Lower leg skin (tissue), 4 donors: ENCODE data around the gene ARHGAP22. TPM values are rescaled to one million over a fixed set of nuclear protein-coding genes. Genes with fewer than 3 reads are reported as not detected.

Experiments
- DNase-seq, 2 donors: peaks; one replicate each; pipeline ENCODE4 v3.0.0-alpha.2; 2019; ENCODE audit warnings: low spot score in 2 of 2
- H3K4me3 ChIP-seq: fragments of 200-600 bp; sonication (generic); 2 replicates; pipeline ENCODE4 v1.5.1; 2017; ENCODE audit warnings: mild to moderate bottlenecking, low read depth; ENCODE audit not compliant: poor library complexity, severe bottlenecking
- CTCF ChIP-seq, 3 donors: fragments of 450-650 bp; IDR thresholded peaks; one replicate each; pipeline ENCODE4 v1.5.1; 2016; ENCODE audit warnings: antibody characterized with exemption in 3 of 3, mild to moderate bottlenecking in 3 of 3, moderate library complexity in 2 of 3
- POLR2A ChIP-seq, 2 donors: fragments of 450-650 bp; IDR thresholded peaks; one replicate each; pipeline ENCODE4 v1.6.1; 2016 to 2017; ENCODE audit warnings: antibody characterized with exemption in 2 of 2, mild to moderate bottlenecking in 1 of 2, moderate library complexity in 1 of 2
- WGBS, 2 donors: methylation state at CpG; one replicate each; pipeline ENCODE4 v1.1.5; 2018; 5-methylcytosine and 5-hydroxymethylcytosine counted together
- intact Hi-C: fragments of 100-400 bp; cut with DNase I; formaldehyde crosslinking; loops from one replicate; pipeline ENCODE4 v1.15.0; 2023; ENCODE audit warnings: low total_unique reads
- total RNA-seq, 4 donors: library from RNA; depleted of rRNA; stranded (reverse); fragments of >200 nt; gene quantifications; one replicate each; pipeline ENCODE4 v1.1.0, GENCODE V29; 2016

Gene ARHGAP22
- total RNA-seq: 1 to 10 TPM in 2 of 4 donors, under 1 TPM in 2; 0.46 to 3.0 (median 1.4) TPM

GRCh38 chr10:48604991-48605508, at the start of gene ARHGAP22:
ARHGAP22 (minus strand) TSS chr10:48605073; CDS start chr10:48604796, 277 bp downstream.
- DNase-seq: peak in 1 of 2 donors; percentile 85
- TF ChIP-seq POLR2A (IDR thresholded peaks at IDR 0.05): no peak
- no peak for TF ChIP-seq CTCF (IDR thresholded peaks at IDR 0.05)
- WGBS, 2 donors: 1 to 2% methylated on average over 16 to 29 of the region's 30 CpGs

GRCh38 chr10:48653944-48654698, 49.2 kb upstream of the ARHGAP22 start:
- intact Hi-C loops: no loop called here
- WGBS, 2 donors: 79 to 88% methylated on average over 4 of the region's 4 CpGs

More at GRCh38 chr10:48604991-48605508, at the start of gene ARHGAP22:
- H3K4me3 ChIP-seq: no peak within 1 kb of the TSS
- intact Hi-C loops: no loop called here

GRCh38 chr10:48653347-48653746, 48.5 kb upstream of the ARHGAP22 start:
- TF ChIP-seq POLR2A (IDR thresholded peaks at IDR 0.05) (no peak), CTCF (IDR thresholded peaks at IDR 0.05) (no peak)
- WGBS, 2 donors: 65 to 78% methylated on average over 5 of the region's 5 CpGs
- no peak for DNase-seq
- intact Hi-C loops: no loop called here
- H3K4me3 ChIP-seq: no peak overlapping the region

More at GRCh38 chr10:48653944-48654698, 49.2 kb upstream of the ARHGAP22 start:
- TF ChIP-seq POLR2A (IDR thresholded peaks at IDR 0.05) (no peak), CTCF (IDR thresholded peaks at IDR 0.05) (no peak)
- no peak for DNase-seq
- H3K4me3 ChIP-seq: no peak overlapping the region

- DNase-seq: no peak
- no peak overlapping the region for H3K4me3 ChIP-seq
- intact Hi-C loops: no loop called here
- TF ChIP-seq POLR2A (IDR thresholded peaks at IDR 0.05): no peak
- TF ChIP-seq CTCF (IDR thresholded peaks at IDR 0.05): no peak
- WGBS, 2 donors: 77 to 82% methylated on average over 4 of the region's 4 CpGs
Measured at GRCh38 chr10:48652344-48652743, 47.5 kb upstream of the ARHGAP22 start.

GRCh38 chr10:48651839-48652238, 47.0 kb upstream of the ARHGAP22 start:
- H3K4me3 ChIP-seq: no peak overlapping the region
- intact Hi-C loops: no loop called here
- 70 to 75% methylated on average over 4 of the region's 4 CpGs for WGBS, 2 donors
- DNase-seq: no peak
- TF ChIP-seq POLR2A (IDR thresholded peaks at IDR 0.05): no peak
- no peak for TF ChIP-seq CTCF (IDR thresholded peaks at IDR 0.05)
